HG02943 (cell line): ENCODE data around the gene CABCOCO1.

ENCODE experiments used
- ATAC-seq: cut with Tn5 transposase; IDR thresholded peaks from one replicate; pipeline ENCODE4 v1.9.1; 2021; ENCODE audit warnings: mild to moderate bottlenecking, low read depth, moderate library complexity; ENCODE audit not compliant: unreplicated experiment

CABCOCO1 gene

DNA sequence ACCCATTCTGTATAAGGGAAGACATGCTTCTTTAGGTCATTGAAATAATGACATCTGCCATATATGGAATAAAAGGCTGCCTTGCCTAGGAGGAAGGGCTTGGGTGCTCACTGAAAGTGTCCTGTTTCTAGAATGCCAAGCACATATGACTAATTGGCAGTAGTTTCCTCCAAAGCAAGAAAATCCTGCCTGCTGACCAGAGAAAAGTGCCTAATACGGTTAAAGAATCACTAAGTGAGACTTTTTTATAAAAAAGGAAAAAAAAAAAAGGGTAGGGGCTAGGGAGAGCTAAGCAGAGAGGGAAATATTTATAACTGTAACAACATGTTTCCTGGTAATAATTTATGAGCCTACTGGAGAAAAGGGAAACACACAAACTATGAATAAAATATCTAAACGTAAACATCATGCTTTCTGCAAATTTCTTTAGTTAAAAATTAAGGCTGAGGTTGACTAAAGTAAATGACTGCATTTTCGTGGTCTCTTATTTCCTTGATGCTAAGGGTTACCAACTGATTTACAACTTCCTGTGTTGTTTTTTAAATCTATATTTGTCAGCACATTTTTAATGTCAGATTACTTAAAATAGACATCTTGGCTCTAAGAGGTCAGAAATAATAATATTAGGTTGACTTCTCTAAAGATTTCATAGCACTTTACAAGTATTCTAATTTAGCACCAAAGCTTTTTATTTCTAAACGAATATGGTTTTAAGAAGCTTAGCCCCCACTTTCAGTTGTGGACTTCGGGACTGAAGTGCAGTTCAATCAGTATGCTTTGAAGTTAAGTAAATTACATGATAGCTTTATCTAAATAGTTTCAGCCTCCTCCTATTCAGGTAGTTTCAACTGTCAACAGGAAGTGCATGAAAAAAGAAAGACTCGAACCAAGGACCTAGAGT, 89.6 kb downstream of the CABCOCO1 start:
- peak; percentile 56 for ATAC-seq

DNA sequence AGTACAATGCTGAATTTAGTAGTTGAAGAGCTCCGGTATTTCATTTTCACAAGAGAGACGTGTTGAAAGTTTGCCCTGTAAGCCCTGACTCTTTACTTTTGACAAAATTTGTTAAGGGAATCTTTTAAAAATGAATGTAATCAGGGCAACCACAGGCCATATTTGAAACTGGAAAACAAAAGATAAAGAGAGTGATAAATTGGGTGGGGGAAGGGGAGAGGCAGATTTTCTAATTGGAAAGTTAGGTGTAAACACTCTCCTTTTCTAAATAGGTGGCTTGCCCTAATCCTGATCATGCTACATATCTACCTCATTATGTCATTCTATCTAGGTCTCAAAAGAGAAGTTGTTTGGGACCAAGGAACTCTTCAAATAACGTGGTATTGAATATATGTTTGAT, 90.7 kb downstream of the CABCOCO1 start:
- ATAC-seq = no peak

DNA sequence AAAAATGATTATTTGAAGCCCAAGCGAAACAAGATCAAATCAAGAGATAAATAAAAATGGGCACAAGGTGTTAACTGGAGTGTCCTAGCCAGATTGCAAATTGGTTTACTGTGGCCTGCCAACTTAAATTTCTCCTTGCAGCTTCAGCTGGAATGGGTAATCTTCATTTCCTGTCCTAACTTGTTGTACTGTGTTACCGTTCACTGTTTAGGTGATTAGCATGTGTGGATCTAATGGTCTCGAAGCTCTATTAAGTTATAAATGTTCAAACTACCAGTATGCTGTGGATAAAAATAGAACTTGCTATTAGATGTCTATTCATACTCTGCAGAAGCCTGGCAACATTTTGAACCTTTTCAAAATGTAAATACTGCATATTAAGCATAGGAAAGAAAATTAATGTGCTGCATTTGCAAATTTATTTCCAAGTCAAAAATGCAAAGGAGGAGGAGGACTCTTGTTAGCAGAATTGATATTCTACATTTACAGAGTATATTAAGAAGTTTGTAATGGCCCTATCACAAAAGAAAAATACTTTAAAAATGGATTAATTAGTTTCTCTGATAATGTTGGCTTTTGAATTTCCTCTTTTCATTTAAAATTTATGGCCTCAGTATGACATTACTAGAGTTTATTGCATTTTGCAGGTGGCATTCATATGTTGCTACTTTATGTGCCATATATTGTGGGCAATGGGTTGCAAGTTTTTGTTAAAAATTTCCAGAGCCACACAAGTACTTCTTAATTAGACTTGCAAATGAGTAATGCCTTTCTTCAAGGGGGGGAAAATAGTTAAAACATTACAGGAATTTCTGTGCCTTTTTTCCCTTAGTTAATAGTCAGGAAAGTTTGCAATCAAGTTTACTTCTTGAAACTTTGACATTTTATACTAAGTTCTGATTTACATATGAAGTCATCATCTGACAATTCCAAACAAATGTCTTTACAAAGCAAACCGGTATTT, 92.1 kb downstream of the CABCOCO1 start:
- no peak for ATAC-seq

DNA sequence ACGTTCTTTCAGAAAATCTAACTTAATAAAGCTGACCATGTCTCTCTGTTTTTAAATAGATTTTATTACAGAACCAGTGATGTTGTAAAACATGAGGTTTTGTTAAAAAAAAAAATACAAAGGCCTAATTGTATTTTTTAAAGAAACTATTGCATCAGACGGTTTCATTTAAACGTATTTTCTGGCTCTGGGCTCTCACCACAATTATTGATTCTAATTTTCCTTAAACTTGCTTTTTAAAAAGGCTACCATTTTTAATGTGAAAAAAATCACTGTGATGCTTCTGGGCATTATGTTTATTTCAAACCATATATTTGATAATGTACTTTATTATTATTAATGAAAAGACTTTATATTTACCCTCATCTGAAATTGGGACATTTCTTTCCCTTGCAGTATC, 94.3 kb downstream of the CABCOCO1 start:
- no peak for ATAC-seq

DNA sequence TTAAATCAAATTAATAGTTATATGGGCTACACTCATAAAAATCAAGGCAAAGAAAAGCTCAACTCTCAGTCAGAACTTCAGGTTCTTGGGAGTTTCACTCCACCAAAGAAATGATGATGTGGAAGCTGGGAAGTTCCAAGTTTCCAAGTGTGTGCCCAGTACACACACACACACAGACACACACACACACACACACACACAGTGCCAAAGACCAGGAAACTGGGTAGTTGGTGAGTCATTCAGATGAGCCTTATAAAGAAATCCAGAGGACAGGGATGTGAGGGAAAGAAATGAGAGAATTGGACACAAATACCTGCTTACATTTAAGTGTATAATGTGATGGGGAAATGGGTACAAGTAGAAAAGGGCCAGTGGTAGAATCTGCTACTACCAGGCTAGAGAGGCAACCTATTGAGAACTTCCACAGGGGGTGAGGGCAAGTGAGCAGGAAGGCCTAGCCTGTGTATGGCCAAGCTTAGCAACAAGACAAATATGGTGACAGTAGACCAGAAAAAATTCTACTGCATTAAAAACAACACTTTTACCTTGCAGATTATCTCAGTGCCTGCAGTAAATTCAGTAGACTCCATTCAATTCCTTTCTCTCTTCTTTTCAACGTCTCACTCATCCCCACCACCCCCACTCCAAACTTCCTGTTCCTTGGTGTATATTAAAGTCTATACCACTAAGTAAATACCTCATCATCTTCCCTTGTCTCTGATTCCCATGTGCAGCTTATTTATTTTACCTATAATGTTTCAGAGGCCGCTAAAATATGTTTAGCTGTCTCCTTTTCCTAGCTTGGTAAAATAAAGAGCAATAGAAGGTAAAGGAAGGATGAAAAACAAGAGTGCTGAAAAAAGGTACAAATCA, 95.0 kb downstream of the CABCOCO1 start:
- no peak for ATAC-seq

DNA sequence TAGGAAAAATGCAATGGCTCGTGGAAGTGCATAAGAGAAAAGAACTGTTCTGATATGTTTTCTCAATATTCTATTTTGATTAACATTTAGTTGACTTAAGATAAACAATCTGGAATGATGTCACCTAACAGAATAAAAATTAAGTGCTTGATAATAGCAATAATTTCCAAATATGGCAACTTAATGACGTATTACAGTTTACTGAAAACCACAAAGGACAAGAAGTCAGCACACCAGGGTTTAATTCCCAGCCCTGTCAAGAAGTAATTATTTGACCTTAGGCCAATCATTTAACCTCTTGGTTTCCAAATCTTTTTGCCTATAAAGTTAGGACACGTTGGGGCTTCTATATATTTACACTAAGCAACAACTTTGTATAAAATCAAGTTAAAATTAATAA, 95.7 kb downstream of the CABCOCO1 start:
- no peak for ATAC-seq

DNA sequence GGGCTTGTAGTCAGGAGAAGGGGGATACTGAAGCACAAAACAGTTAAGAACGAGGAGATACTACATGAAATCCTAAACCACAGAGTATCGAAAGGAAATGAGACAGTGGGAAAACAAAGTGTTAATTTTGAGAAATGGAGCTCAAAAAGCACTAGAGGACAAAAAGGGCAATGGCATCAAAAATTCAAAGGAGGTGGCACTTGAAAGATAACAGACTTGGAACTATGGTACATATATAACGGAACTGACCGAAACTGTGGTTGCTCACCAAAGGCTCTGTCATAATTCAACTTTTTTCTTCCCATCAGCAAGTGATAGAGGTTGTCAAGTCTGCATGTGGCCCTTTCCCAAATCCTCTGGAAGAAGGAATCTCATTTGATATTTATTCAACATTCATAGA, 97.0 kb downstream of the CABCOCO1 start:
- no peak for ATAC-seq

DNA sequence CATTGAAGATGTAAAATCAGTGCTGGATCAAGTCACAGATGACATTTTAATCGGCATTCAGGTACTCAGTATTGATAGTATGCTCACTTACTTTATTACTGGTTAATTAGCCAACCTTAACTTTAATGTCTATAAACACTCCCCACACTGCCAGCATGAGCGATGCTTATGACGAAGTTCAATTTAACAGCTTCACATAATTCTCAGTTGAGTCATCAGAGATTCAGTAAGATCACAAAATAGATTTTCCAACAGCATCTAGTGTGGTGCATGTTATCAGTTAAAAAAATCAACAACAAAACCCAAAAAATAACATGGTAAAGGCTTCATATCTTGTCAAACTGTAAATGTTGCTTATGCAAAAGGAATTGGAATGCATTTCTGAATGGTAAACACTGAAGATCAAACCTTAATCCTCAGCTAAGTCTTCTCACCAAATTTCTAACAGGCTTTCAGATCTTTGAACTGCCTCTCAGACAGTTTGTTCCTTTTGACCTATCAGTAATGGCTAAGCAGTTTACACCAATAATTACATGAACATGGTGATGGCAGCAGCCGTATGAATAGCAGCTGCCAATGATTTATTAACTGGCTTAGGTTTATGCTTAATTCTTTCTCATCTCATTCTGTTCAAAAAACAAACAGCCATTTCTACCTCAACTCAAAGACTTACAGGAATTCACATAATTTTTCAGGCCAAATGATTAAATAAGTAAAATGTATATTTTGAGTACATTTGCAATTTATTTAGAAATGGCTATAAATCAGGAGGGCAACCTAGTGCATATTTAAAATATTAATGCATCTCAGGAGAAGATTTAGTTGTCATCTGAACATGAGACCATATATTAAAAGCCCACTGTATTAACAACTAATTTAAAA, 98.5 kb downstream of the CABCOCO1 start:
- ATAC-seq = no peak

DNA sequence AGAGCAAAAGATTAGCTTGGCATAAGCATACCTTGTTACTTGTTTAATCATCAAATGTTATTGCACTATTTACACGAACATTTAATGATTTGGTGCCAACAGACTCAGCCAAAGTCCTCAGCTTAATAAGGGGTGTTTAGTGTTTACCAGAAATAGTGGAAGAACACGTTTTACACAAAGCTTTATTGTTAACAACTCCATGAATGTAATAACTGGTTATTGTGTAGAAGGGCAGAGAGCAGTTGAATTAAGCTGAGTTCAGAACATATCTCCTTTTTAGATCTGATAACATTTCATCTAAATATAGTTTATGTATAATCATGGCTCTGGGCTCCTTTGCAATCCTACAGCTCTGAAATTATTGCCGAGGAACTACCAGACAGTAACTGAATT, 99.1 kb downstream of the CABCOCO1 start:
- ATAC-seq = no peak

DNA sequence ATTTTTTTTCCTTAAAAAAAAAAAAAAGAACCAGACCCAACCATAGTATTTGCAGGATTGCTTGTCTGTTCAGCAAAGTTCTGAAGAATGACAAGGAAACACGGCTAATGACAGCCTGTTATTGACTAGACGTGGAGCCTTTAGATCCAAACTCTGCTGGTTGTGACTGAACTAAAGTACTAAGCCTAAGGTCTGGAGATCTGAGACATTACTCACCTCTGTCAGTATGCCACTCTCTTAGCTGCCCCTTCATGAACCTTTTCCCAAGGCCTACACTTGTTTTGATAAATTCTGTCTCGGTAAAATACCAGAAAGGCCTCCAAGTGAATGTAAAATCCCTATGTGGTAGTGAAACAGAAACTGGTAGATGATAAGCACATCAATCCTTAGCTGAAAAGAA, 101.0 kb downstream of the CABCOCO1 start:
- no peak for ATAC-seq

DNA sequence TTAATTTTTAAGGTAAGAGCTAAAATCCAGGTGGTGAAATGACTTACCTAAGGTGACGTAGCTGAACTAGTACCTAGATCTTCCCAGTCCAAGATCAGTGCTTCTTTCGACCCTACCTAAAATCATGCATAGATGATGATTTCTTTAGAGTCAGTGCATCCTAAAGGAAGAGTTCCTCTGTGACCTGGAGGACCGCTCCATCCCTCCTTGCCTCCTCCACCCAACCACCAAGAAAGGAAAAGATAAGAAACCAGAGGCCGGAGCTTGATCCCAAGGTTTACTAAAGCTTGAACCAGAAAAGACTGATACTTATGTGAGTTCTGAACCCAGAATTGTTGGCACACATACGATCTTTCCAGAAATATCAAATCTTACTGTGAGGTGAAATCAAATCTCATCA, 101.8 kb downstream of the CABCOCO1 start:
- no peak for ATAC-seq

DNA sequence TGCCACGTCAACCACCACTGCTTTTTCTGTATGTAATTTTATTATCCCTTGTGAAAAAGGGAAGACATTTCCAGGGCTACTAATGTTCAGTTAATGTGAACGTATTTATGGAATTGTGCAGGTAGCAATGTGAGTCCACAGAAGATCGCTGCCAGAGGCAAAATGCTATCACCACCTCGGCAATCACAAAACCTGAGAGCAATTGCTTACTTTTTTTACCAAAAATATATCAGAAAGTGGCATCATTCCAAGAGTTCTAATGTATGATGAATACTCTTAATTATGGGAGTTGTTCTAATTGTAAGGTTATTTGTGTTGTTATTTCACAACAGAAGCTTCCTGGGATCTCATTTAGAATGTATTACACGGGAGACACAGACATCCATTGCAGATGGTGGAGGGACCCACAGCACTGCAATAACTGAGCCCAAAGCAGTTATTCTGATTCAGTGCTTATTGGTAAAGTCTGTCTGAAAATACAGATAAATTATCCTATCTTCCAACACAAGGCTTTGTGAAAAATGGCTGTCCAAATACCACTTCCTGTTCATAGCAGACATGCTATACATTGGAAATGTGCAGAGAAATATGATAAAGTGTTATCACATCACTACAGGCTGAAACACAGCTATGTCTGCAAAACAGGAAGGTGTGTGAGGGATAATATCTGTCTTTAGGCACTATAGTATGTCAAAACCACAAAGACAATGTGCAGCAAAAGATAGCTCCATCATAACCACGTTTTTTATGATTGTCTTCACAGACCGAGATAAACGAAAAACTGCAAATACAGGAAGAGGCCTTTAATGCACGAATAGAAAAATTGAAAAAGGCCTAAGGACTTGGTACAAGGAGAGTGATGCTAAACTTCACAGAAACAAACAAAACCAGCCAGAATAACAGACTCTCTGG, 102.7 kb downstream of the CABCOCO1 start:
- no peak for ATAC-seq

DNA sequence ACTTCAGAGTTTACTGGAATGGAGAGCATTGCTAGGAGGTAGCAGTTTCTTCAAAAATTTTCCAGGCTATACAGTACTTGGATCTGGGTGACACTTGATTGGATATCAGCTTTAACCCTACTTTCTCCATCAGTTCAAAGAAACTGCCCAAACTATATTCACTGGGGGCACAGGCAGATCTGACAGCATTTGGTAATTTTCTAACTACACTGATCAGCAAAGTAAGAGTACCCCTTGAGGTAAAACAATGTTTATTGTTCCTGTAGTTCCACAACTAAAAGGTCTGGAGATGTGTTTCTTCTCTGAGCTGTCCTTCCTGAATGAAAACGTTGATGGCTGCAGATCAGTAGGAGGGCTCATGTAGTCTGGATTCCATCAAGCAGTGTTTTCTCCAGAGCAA, 104.2 kb downstream of the CABCOCO1 start:
- ATAC-seq = no peak

DNA sequence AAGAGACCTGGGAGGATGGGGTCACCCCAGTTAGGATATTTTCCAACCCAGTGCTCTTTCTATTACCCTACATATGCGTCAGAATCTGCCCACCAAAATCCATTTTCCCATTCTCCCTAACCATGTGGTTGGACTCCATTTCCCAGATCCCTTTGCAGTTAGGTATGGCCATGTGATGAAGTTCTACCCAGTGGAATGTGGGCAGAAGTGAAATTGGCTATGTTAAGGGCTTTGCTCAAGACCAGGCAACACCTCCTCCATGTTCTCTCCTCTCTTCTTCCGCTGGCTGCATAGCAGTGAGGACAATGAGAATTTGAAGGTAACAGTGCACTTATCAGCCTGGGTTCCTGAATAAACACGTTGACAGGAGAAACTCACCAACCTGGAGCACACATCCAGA, 111.3 kb downstream of the CABCOCO1 start:
- ATAC-seq = no peak

DNA sequence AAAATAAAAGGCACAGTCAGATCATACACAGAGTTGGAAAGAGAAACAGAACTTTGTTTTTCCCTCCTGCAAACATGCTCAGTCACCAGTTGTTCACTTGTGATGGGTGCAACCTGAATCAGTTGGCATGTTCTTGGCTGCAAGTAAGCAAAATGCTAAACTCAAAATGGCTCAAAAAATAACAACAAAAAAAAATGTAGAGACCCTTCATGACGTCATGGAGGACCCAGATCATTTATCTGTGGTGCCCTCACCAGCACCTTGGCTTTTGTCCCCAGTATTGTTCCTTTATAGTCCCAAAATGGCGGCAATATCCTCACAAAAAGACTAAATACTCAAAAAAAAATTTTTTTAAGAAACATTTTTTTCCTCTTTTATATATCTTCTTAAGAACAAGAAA, 112.4 kb downstream of the CABCOCO1 start:
- no peak for ATAC-seq

DNA sequence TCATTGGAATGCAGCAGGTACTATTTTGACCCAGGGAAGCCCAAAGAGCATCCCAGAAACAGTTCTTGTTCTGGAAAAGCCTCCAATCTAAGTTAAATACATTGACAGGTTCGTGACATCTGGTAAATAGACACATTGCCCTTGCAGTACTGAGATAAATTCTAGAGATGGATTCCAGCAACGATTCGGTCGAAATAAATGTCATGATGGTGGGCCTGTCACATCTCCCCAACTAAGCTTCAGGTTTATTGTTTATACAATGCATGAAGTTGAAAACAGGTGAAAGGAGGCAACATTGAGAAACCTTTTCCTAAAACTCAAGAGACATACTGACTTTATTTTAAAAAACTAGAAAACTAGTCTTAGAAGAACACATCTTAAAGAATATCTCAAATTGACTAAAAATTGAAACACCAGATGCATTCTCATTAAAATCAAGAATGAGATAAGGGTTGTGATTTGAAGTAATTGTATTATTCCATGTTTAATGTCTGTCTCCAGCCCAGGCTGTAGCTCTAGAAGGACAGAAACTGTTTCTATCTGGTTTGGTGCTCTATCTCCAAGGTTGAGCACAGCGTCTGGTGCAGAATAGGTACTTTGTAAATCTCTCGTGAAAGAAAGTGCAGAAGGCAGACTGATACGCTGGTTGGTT, 114.0 kb downstream of the CABCOCO1 start:
- no peak for ATAC-seq

DNA sequence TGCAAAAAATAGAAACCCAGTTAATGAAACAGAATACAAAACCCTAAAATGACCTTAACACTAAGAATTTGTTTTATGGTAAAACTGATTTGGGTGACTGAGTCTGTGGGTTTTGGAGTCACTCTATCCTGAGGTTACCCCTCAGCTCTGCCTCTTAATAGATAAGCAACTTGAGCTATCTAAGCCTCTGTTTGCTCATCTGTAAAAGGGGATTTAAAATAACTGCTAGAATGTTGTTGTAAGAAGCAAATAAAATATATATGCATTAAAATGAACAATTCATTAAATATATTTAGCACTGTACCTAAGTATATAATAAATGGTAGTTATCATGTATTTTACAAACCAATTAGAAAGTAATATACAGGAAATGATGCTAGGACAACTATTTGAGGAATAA, 115.4 kb downstream of the CABCOCO1 start:
- no peak for ATAC-seq

DNA sequence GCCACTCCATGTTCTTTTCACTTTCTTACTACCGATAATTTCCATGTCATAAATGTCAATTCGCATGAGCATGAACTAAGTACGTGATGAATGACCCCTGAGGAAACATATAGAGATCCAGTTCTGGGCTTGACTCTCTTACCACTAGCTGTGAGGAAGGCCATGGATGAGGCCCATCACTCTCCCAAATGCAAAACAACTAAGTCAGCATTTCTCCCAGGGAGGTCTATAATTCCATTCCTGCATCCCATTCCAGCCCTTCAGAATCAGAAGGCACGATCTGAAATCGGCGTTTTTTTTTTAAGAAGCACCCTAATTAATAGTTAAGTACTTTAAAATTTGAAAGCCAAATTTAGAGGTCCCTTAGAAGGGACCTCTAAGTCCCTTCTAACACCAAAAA, 116.5 kb downstream of the CABCOCO1 start:
- no peak for ATAC-seq
